ENCODE results near the gene NEK5.

NEK5 gene

GRCh38 chr13:52147225-52147624 lies 18.4 kb upstream of the NEK5 start:
- no peak for DNase-seq
- no peak overlapping the region for H3K27ac ChIP-seq (ENCODE audit: insufficient read depth, low read length, poor library complexity, severe bottlenecking)
- no peak overlapping the region for H3K4me3 ChIP-seq (ENCODE audit: insufficient read depth, low read depth, low read length, poor library complexity, severe bottlenecking)
- H3K27me3 ChIP-seq (replicated peaks; ENCODE audit: control insufficient read depth, insufficient read depth, low read length, poor library complexity, severe bottlenecking) = no peaks in the 10 kb centered on the region
- H3K36me3 ChIP-seq (ENCODE audit: control insufficient read depth, insufficient read depth, low read length) = peaks cover 3% of the 10 kb centered on the region
- H3K4me1 ChIP-seq (ENCODE audit: control insufficient read depth, insufficient read depth, low read length, poor library complexity, severe bottlenecking) = no peaks in the 10 kb centered on the region
- no peaks in the 10 kb centered on the region for H3K9me3 ChIP-seq (ENCODE audit: control insufficient read depth, low read length)

DNA sequence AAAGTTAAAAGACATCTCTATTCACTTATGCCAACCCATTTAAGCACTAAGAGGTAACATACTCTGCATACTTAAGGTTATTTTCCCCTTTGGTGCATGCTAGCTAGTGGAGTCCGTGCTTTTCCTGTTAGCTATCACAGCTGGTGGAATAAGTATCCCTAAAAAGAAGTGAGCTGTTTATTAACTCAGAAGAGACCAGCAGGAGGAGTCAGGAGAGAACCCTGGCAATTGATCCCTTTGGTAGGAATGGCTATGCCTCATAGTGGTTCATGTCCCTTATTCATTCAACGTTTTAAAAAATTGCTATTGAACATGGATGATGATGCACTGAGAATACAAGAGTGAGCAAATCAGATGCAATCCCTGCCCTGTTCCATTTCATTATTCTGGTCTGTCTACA lies 12.4 kb upstream of the NEK5 start:
- no peaks in the 10 kb centered on the region for H3K9me3 ChIP-seq (ENCODE audit: control insufficient read depth, low read length)
- DNase-seq = no peak
- H3K27ac ChIP-seq (ENCODE audit: insufficient read depth, low read length, poor library complexity, severe bottlenecking) = no peak overlapping the region
- H3K4me1 ChIP-seq (ENCODE audit: control insufficient read depth, insufficient read depth, low read length, poor library complexity, severe bottlenecking) = no peaks in the 10 kb centered on the region
- H3K36me3 ChIP-seq (ENCODE audit: control insufficient read depth, insufficient read depth, low read length) = no peaks in the 10 kb centered on the region
- H3K4me3 ChIP-seq (ENCODE audit: insufficient read depth, low read depth, low read length, poor library complexity, severe bottlenecking) = no peak overlapping the region
- H3K27me3 ChIP-seq (replicated peaks; ENCODE audit: control insufficient read depth, insufficient read depth, low read length, poor library complexity, severe bottlenecking) = no peaks in the 10 kb centered on the region

DNA sequence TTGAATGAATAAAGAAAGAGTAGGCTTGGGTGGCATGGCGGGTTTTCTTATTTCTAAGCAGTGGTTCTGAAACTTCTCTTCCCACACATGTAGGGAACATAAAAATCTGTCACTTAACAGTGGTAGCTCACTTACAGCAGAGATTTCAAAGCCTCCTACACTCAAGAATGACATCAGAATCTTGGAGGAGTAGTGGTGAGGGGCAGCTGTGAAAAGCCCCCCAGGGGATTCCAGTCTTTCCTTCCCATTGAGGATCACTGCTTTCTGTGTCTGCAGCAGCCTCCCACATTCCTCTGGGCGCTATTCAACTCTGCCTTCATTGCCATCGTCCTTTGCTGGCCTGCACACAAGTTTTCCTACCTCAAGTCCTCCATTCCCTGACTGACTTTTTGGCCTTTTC lies 8.6 kb upstream of the NEK5 start:
- H3K4me1 ChIP-seq (ENCODE audit: control insufficient read depth, insufficient read depth, low read length, poor library complexity, severe bottlenecking) = no peaks in the 10 kb centered on the region
- DNase-seq = no peak
- no peaks in the 10 kb centered on the region for H3K9me3 ChIP-seq (ENCODE audit: control insufficient read depth, low read length)
- H3K36me3 ChIP-seq (ENCODE audit: control insufficient read depth, insufficient read depth, low read length) = peaks cover 14% of the 10 kb centered on the region
- no peaks in the 10 kb centered on the region for H3K27me3 ChIP-seq (replicated peaks; ENCODE audit: control insufficient read depth, insufficient read depth, low read length, poor library complexity, severe bottlenecking)
- no peak overlapping the region for H3K27ac ChIP-seq (ENCODE audit: insufficient read depth, low read length, poor library complexity, severe bottlenecking)
- no peak overlapping the region for H3K4me3 ChIP-seq (ENCODE audit: insufficient read depth, low read depth, low read length, poor library complexity, severe bottlenecking)

DNA sequence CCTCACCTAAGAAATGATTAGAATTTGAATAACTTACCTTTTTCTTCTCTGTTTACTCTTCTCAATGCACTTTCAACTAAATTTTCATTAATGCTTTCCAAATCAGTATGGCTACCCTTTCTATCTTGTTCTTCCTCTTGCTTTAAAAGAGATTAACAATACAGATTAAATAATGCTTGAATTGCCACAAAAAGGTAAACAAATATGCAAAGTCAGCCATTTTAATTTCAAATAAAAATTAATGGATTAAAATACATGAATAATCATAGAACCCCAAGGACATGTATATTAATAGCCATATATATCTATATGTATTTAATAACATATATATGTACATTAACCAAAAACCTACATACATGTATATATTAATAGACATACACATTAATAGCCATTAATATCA lies 7.9 kb upstream of the NEK5 start:
- Histone ChIP-seq H3K4me1 (ENCODE audit: control insufficient read depth, insufficient read depth, low read length, poor library complexity, severe bottlenecking) (no peaks in the 10 kb centered on the region), H3K27me3 (replicated peaks; ENCODE audit: control insufficient read depth, insufficient read depth, low read length, poor library complexity, severe bottlenecking) (no peaks in the 10 kb centered on the region), H3K4me3 (ENCODE audit: insufficient read depth, low read depth, low read length, poor library complexity, severe bottlenecking) (no peak overlapping the region), H3K9me3 (ENCODE audit: control insufficient read depth, low read length) (no peaks in the 10 kb centered on the region), H3K36me3 (ENCODE audit: control insufficient read depth, insufficient read depth, low read length) (peaks cover 14% of the 10 kb centered on the region), H3K27ac (ENCODE audit: insufficient read depth, low read length, poor library complexity, severe bottlenecking) (no peak overlapping the region)
- DNase-seq = no peak

- no peak overlapping the region for H3K27ac ChIP-seq (ENCODE audit: insufficient read depth, low read length, poor library complexity, severe bottlenecking)
- no peaks in the 10 kb centered on the region for H3K9me3 ChIP-seq (ENCODE audit: control insufficient read depth, low read length)
- H3K4me1 ChIP-seq (ENCODE audit: control insufficient read depth, insufficient read depth, low read length, poor library complexity, severe bottlenecking) = peaks cover 10% of the 10 kb centered on the region
- H3K36me3 ChIP-seq (ENCODE audit: control insufficient read depth, insufficient read depth, low read length) = peaks cover 10% of the 10 kb centered on the region
- no peak for DNase-seq
- H3K27me3 ChIP-seq (replicated peaks; ENCODE audit: control insufficient read depth, insufficient read depth, low read length, poor library complexity, severe bottlenecking) = no peaks in the 10 kb centered on the region
- no peak overlapping the region for H3K4me3 ChIP-seq (ENCODE audit: insufficient read depth, low read depth, low read length, poor library complexity, severe bottlenecking)
These were observed 1.8 kb upstream of the NEK5 start for GRCh38 chr13:52130641-52131040.

GRCh38 chr13:52127783-52128702 lies 830 bp downstream of the NEK5 start:
- H3K4me1 ChIP-seq (ENCODE audit: control insufficient read depth, insufficient read depth, low read length, poor library complexity, severe bottlenecking) = peaks cover 10% of the 10 kb centered on the region
- H3K36me3 ChIP-seq (ENCODE audit: control insufficient read depth, insufficient read depth, low read length) = no peaks in the 10 kb centered on the region
- peak; percentile 7 to 38 (median 25) for DNase-seq
- H3K4me3 ChIP-seq (ENCODE audit: insufficient read depth, low read depth, low read length, poor library complexity, severe bottlenecking) = peak overlapping the region; percentile 65
- no peak overlapping the region for H3K27ac ChIP-seq (ENCODE audit: insufficient read depth, low read length, poor library complexity, severe bottlenecking)
- no peaks in the 10 kb centered on the region for H3K27me3 ChIP-seq (replicated peaks; ENCODE audit: control insufficient read depth, insufficient read depth, low read length, poor library complexity, severe bottlenecking)
- H3K9me3 ChIP-seq (ENCODE audit: control insufficient read depth, low read length) = no peaks in the 10 kb centered on the region

DNA sequence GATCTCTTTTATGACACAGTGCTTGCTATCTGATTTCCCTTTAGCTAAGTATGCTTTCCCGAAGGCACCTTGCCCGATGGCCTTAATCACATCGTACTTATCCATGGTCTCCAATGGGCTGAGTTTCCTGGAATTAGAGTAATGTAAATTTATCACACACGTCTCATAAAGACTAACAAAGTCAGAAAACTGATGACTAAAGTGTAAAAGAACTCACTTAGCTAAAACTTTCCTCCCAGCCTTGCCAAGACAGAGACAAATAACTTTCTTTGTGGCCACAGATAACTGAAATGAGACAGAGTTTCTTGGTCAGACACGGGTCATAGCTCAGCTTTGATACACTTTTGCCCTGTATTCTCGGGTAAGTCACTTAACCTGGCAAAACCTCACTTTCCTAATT lies 1.5 kb downstream of the NEK5 start:
- H3K4me3 ChIP-seq (ENCODE audit: insufficient read depth, low read depth, low read length, poor library complexity, severe bottlenecking) = no peak overlapping the region
- peaks cover 10% of the 10 kb centered on the region for H3K4me1 ChIP-seq (ENCODE audit: control insufficient read depth, insufficient read depth, low read length, poor library complexity, severe bottlenecking)
- H3K9me3 ChIP-seq (ENCODE audit: control insufficient read depth, low read length) = no peaks in the 10 kb centered on the region
- no peak overlapping the region for H3K27ac ChIP-seq (ENCODE audit: insufficient read depth, low read length, poor library complexity, severe bottlenecking)
- H3K36me3 ChIP-seq (ENCODE audit: control insufficient read depth, insufficient read depth, low read length) = no peaks in the 10 kb centered on the region
- DNase-seq = no peak
- H3K27me3 ChIP-seq (replicated peaks; ENCODE audit: control insufficient read depth, insufficient read depth, low read length, poor library complexity, severe bottlenecking) = no peaks in the 10 kb centered on the region

DNA sequence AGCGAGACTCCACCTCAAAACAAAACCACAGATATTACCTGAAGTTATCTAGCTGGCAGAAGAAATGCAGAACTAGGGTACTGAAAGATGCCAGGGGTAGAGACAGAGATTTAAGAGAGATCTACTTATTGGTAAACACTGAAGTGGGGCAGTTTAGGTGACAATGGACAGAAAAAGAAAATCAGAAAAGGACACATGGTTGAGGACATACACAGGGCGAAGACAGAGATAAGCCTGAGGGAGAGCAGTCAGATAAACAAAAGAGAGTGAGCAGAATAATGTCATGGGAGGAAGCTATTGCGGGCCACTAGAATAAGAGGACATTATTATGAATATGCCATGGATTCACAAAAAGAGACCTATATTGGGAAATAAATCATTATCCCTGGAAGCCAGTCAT lies 3.3 kb downstream of the NEK5 start:
- Histone ChIP-seq H3K36me3 (ENCODE audit: control insufficient read depth, insufficient read depth, low read length) (no peaks in the 10 kb centered on the region), H3K4me3 (ENCODE audit: insufficient read depth, low read depth, low read length, poor library complexity, severe bottlenecking) (no peak overlapping the region), H3K27ac (ENCODE audit: insufficient read depth, low read length, poor library complexity, severe bottlenecking) (no peak overlapping the region), H3K9me3 (ENCODE audit: control insufficient read depth, low read length) (no peaks in the 10 kb centered on the region), H3K4me1 (ENCODE audit: control insufficient read depth, insufficient read depth, low read length, poor library complexity, severe bottlenecking) (peaks cover 10% of the 10 kb centered on the region), H3K27me3 (replicated peaks; ENCODE audit: control insufficient read depth, insufficient read depth, low read length, poor library complexity, severe bottlenecking) (no peaks in the 10 kb centered on the region)
- DNase-seq = no peak

- DNase-seq = no peak
- no peak overlapping the region for H3K4me3 ChIP-seq (ENCODE audit: insufficient read depth, low read depth, low read length, poor library complexity, severe bottlenecking)
- H3K9me3 ChIP-seq (ENCODE audit: control insufficient read depth, low read length) = no peaks in the 10 kb centered on the region
- no peaks in the 10 kb centered on the region for H3K36me3 ChIP-seq (ENCODE audit: control insufficient read depth, insufficient read depth, low read length)
- H3K27ac ChIP-seq (ENCODE audit: insufficient read depth, low read length, poor library complexity, severe bottlenecking) = no peak overlapping the region
- H3K27me3 ChIP-seq (replicated peaks; ENCODE audit: control insufficient read depth, insufficient read depth, low read length, poor library complexity, severe bottlenecking) = no peaks in the 10 kb centered on the region
- no peaks in the 10 kb centered on the region for H3K4me1 ChIP-seq (ENCODE audit: control insufficient read depth, insufficient read depth, low read length, poor library complexity, severe bottlenecking)
These were observed 10.3 kb downstream of the NEK5 start for GRCh38 chr13:52118595-52118994.

GRCh38 chr13:52118095-52118494 lies 10.8 kb downstream of the NEK5 start:
- no peak for DNase-seq
- Histone ChIP-seq H3K4me3 (ENCODE audit: insufficient read depth, low read depth, low read length, poor library complexity, severe bottlenecking) (no peak overlapping the region), H3K36me3 (ENCODE audit: control insufficient read depth, insufficient read depth, low read length) (no peaks in the 10 kb centered on the region), H3K4me1 (ENCODE audit: control insufficient read depth, insufficient read depth, low read length, poor library complexity, severe bottlenecking) (no peaks in the 10 kb centered on the region), H3K9me3 (ENCODE audit: control insufficient read depth, low read length) (no peaks in the 10 kb centered on the region), H3K27me3 (replicated peaks; ENCODE audit: control insufficient read depth, insufficient read depth, low read length, poor library complexity, severe bottlenecking) (no peaks in the 10 kb centered on the region), H3K27ac (ENCODE audit: insufficient read depth, low read length, poor library complexity, severe bottlenecking) (no peak overlapping the region)

All from effector memory CD4-positive, alpha-beta T cell (primary cell).